GM18505 (cell line): Measurements from ENCODE around the gene CHRNA9.

Experiments used
- ATAC-seq: cut with Tn5 transposase; IDR thresholded peaks from one replicate; pipeline ENCODE4 v1.9.1; 2021; ENCODE audit not compliant: unreplicated experiment
- POLR2A ChIP-seq: IDR thresholded peaks from 4 replicates; pipeline ENCODE4 v1.6.1; 2011; ENCODE audit warnings: borderline replicate concordance; ENCODE audit not compliant: insufficient read depth, insufficient read length; ENCODE audit errors: extremely low read depth

Gene CHRNA9

DNA sequence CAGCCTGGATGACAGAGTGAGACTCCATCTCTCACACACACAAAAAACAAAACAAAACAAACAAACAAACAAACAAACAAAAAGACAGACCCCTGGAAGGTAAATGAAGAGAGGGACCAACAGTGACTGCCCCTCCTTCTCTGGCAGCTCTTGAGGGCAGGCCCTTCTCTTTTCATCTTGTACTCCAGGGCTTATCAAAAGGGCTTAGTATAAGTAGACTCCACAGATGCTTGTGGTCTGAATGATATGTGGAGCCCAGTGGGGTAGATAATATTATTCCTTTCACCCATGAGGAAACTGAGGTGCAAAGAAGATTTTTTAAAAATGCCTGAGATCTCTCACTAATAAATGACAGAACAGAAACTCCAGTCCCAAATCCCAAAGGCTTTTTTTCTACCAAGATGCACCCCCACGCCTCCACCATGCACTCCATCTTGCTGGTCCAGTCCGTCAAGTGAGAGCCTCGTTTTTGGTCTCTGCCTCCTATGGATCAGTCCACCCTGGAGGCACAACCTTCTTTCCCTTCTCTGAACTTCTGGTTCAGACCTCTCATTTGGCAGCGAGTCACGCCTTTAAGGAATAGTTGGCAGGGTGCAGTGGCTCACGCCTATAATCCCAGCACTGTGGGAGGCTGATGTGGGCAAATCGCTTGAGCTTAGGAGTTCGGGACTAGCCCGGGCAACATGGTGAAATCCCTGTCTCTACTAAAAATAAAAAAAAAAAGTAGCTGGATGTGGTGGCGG is 17.0 kb upstream of the CHRNA9 start:
- no peak for ATAC-seq

DNA sequence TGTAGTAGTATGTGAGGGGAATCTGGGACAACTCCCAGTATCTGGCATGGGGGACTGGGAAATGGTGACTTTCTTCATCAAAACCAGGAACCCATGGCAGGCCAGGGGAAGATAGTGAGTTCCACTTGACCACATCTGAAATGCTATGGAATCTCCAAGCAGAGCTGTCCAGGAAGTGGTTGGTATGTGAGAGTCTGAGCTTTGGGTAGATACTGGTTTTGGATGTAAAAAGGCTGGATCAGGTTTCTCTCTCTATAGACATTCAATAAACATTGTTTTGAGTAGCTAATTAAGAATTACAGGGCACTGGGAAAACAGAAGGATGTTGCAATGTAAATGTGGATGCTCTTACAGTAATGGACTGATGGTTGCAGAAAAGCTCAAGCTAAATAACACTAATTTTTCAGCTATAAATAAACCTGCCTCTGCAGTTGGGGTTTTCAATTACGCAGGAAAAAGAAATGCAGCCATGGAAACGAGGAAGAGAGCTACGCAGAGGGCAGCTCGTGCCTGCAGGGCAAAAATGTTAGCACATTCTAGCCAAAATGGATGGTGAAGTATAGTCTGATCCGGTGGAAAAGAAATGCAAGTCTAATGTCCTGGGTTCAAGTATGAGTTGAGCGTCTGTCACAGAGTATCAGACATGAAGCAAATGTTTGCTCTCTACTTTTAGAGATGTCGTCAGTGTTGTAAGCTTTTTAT is 13.4 kb upstream of the CHRNA9 start:
- ATAC-seq: no peak
- TF ChIP-seq POLR2A: no peak

More for the DNA sequence above, 17.0 kb upstream of the CHRNA9 start:
- no peak for TF ChIP-seq POLR2A

DNA sequence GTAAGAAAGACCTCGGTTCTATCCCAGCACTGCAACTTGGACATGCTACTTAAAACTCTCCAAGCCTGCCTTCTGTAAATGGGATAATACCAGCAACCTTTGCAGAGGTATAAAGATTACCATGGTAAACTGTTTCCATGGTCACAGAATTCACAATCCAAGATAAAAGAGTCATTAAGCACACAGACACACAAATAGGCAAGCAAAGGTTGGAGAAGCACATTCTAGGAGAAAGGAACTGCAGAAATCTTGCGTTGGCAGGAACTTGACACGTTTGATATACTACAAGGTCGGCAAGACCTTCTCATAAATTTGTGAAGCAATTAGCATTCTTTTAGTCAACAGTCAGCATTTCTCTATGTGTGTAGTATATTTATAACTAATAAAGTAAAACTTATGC is 12.3 kb upstream of the CHRNA9 start:
- no peak for TF ChIP-seq POLR2A
- ATAC-seq: no peak

DNA sequence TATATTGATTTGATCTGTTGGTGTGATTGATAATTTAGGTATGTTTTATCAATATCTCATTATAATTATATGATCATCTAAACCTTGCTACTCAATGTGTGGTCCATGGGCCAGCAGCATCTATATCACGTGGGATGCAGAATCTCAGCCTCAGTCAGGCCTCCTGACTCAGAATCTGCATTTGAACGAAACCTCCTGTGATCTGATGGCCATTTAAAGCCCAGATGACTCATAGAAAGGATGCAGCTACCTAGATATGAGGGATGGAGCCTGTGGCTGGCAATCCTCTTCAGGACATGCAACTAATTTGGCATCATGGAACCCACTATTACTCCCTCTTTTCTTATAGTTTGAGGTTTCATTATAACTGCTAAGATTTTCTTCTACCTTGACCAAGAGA is 11.3 kb upstream of the CHRNA9 start:
- no peak for TF ChIP-seq POLR2A
- no peak for ATAC-seq

DNA sequence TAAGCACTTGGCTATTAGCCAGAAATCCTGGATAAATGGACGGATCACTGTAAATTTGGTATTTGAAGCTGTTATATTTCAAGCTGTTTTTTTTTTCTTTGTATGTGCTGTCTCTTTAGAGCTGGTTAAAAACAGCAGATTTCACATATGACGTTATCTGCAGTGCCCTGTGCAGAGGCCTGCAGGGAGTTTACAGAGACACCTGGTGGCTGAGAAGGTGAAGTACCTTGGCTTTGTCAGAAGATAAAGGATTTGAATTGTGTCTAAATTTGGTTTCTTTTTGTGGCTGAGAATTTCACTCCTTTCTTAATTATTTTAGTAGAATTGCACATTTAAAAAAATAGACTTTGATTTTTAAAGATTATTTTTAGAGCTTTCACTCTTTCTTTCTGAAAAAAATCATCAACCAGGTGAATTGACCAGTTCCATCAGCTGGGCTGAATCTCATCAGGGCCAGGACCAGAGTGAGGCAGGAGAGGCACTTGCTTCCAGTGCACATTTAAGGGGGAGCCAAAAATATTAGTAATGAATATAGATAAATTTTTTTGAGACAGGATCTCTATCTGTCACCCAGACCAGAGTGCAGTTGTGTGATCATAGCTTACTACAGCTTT is 9.6 kb upstream of the CHRNA9 start:
- peak; percentile 96 for ATAC-seq
- TF ChIP-seq POLR2A: no peak

DNA sequence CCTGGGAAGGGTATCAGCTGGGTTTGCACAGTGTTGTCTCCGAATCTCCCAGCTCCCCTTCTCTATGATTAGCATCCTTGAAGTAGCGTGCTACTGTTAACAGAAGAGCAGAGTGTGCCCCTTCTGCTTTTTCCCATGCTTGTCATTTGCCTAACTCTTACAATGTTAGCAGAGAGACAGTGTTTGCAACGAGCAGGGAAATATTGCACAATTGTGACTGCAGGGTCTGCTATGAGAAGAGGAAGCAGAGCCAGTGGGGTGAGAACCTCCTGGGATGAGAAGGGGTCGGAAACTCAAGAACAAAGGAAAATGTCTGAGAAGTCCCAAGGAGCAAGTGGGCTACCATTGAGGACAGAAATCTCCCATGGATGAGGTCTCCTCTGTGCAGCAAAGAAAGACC is 7.8 kb upstream of the CHRNA9 start:
- no peak for ATAC-seq
- no peak for TF ChIP-seq POLR2A

DNA sequence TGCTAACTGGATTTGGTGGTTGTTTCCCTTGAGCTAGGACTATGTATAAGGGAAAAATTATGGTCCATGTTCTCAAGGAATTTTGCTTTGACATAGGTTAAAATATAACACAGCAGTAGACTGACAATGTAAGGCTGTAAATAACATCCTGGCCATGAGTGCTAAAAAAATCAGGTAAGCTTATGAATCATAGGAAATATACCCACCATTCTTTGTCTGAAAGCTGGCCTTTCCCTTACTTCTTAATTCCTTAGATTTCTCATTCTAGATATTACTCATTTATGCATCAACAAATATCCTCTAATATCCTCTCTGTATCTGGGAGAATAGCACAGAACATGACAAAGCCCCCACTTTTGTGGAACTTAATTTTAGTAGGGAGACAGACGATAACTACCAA is 6.8 kb upstream of the CHRNA9 start:
- no peak for ATAC-seq
- no peak for TF ChIP-seq POLR2A

DNA sequence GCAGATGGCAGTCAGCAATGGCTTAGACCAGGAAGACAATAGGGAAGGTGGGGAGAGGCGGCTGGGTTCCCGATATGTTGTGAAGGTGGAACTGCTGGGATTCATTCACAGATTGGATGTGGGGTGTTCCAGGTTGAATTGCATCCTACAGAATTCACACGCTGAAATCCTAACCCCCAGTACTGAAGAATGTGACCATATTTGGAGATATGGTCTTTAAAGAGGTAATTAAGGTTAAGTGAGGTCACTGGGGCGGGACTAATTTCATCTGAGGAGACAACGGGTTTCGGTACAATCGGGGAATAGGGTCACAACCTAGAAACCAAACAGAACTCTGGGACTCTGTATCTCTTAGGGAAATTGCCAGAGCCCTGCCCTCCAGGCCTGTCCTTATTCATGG is 5.3 kb upstream of the CHRNA9 start:
- ATAC-seq: no peak
- no peak for TF ChIP-seq POLR2A

DNA sequence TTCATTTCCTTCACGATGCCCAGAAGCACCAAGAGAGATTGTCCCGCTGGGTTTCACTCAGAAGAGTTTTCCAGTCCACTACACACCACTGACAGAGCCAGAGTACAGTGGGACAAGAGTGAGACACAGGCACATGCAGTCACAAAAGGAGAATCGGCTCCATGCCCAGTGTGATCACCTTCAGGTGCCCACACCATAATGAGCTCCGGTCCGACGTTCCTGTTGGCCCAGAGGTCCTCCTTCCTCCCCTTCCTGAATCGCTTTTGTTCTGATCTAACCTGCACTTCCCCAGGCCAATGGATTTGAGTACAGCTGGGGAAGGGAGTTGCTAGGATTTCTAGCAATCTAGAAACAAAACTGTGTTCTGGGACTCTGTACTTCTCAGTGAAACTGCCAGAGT is 4.6 kb upstream of the CHRNA9 start:
- no peak for TF ChIP-seq POLR2A
- no peak for ATAC-seq

DNA sequence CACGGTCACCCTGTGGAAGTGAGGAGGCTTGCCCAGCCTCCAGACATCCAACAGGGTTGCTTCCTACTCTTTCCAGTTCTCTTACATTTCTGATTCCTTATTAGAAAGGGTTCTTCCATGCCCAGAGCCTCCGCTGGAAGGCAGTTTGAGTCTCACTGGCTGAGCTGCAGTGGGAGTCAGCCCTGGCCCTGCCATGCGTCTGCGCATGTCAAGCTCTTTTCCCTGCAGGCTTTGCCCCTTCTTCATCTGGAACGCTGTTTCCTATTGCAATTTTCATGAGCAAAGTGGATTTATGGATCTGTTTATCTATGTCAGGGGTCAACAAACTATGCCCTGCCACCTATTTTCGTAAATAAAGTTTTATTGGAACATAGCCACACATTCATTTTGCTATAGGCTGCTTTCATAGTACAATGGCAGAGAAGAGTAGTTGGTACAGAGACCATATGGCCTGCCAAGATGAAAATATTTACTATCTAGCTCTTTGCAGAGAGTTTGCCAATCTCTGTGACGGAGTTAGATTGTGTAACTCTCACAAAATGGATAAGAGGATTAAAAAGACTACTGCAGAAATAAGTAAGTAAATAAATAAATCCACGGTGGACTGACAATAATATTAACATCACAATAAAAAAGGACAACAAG is 3.9 kb upstream of the CHRNA9 start:
- no peak for TF ChIP-seq POLR2A
- no peak for ATAC-seq

DNA sequence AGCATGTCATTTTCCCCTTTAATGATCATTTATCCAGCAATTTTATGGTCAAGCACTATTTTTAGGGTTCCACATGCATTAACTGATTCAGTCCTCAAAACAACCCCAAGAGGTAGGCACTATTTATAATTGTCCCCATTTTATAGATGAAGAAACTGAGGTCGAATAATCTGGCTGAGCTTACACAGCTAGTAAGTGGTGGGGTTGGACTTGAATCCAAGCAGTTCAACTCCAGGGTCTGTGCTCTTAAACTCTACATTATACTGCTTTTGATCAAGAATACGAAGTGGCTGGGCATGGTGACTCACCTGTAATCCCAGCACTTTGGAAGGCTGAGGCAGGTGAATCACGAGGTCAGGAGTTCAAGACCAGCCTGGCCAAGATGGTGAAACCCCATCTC is 3.2 kb upstream of the CHRNA9 start:
- TF ChIP-seq POLR2A: no peak
- no peak for ATAC-seq

DNA sequence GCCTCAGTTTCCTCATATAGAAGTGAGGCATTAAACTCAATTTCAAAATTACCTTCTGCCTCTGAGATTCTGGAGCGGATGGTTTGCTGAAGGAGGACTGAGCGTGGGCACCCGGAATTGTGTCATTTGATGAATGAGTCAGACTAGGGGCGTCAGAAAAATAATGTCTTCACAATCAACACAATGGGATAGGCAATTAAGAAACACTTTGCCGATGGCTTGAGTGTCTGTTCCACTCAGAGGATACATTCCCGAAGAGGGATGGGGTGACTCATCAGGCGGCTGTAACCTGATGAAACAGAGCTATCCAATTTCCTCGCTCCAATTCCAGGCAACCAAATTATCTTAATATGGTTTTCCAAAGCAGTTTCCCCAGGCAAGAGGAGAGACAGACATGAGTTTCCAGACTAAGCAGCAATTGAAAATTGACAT is 1.2 kb upstream of the CHRNA9 start:
- no peak for TF ChIP-seq POLR2A
- ATAC-seq: no peak

DNA sequence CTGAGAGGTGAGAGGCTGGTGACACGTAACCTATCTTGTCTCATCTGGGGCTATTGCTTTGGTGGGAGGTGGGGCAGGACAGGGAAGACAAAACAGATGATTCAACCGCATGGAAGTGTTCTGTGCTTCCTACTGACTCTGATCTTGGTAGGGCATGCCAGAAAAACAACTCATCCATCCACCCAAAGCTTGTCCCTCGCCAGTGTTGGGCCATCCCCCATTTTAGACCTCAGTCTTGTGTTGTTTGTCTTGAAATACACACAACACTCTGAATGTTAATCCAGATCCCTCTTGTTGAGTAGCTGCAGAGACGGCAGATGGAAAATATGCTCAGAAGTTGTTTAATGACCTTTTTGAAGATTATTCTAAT is 377 bp downstream of the CHRNA9 start:
- no peak for TF ChIP-seq POLR2A
- no peak for ATAC-seq
